K562 (cell line): ENCODE data around the gene ARHGEF1. TPM values are rescaled to one million over a fixed set of nuclear protein-coding genes. Genes with fewer than 3 reads are reported as not detected.

Experiments
- BACH1 ChIP-seq: fragments of 200-800 bp; sonication (Bioruptor generic); IDR thresholded peaks from 2 replicates; pipeline ENCODE4 v1.6.1; 2016; ENCODE audit warnings: missing genetic modification characterization, missing compliant biosample characterization
- DNMT1 ChIP-seq: fragments of 450-650 bp; IDR thresholded peaks from 2 replicates; pipeline ENCODE4 v1.6.1; 2016; ENCODE audit warnings: antibody characterized with exemption, mild to moderate bottlenecking
- KDM2B ChIP-seq: fragments of 250-450 bp; sonication (Bioruptor Pico); IDR thresholded peaks from 2 replicates; pipeline ENCODE4 v1.8.0; 2021; ENCODE audit warnings: mild to moderate bottlenecking, moderate library complexity
- POLR3G ChIP-seq: IDR thresholded peaks from 2 replicates; pipeline ENCODE4 v1.6.1; 2011; ENCODE audit not compliant: insufficient read length, insufficient replicate concordance; ENCODE audit errors: extremely low read depth
- RUNX1 ChIP-seq: sonication (generic); IDR thresholded peaks from 2 replicates; pipeline ENCODE4 v1.6.1; 2016; ENCODE audit warnings: antibody characterized with exemption, low read depth
- SLC30A9 ChIP-seq: fragments of 250-450 bp; sonication (Bioruptor Pico); IDR thresholded peaks from 2 replicates; pipeline ENCODE4 v1.8.0; 2022; ENCODE audit warnings: mild to moderate bottlenecking, moderate library complexity
- U2AF2 ChIP-seq: fragments of 200-400 bp; formaldehyde crosslinking; optimal IDR thresholded peaks from 2 replicates; pipeline ENCODE3; 2017; ENCODE audit warnings: low read depth, mild to moderate bottlenecking, low read length
- ZNF778 ChIP-seq: fragments of 450-650 bp; formaldehyde crosslinking; IDR thresholded peaks from 2 replicates; pipeline ENCODE4 v1.4.0; 2020; ENCODE audit warnings: mild to moderate bottlenecking, moderate library complexity
- ZSCAN32 ChIP-seq: fragments of 450-650 bp; formaldehyde crosslinking; IDR thresholded peaks from 2 replicates; pipeline ENCODE4 v1.4.0; 2020; ENCODE audit warnings: mild to moderate bottlenecking, moderate library complexity
- polyA plus RNA-seq, 8 experiments: library from polyadenylated mRNA; depleted of rRNA in 4 of 8; stranded (reverse) in 5 of 8; unstranded in 3 of 8; fragments of >200 nt; fragmentation: Nextera tagmentation in 2 of 8; fragmentation: Illumina TruSeq in 1 of 8; extraction: Ambion mirVana in 2 of 8; extraction: Trizol in 1 of 8; gene quantifications; 2 replicates each; pipeline versions ENCODE4 v1.2.1 to v1.2.3, GENCODE V29; 2011 to 2014; ENCODE audit warnings: inconsistent platforms in 1 of 8, missing spikeins in 1 of 8
- total RNA-seq, 7 experiments: library from RNA; depleted of rRNA in 6 of 7; stranded (reverse); fragments of >200 nt in 6 of 7; fragmentation: Illumina TruSeq in 2 of 7; extraction: Trizol in 2 of 7; gene quantifications; 2 replicates each; pipeline versions ENCODE4 v1.2.1 to v1.2.3, GENCODE V29; 2011 to 2021; ENCODE audit warnings: low replicate concordance in 1 of 7
- TF ChIP-seq, protein P1 (sequence below): fragments of 250-450 bp; sonication (Bioruptor Pico); IDR thresholded peaks from 2 replicates; pipeline ENCODE4 v1.5.0; 2021
- TF ChIP-seq, protein P2 (sequence below): fragments of 250-450 bp; sonication (Bioruptor Pico); IDR thresholded peaks from 2 replicates; pipeline ENCODE4 v1.8.0; 2021; ENCODE audit warnings: borderline replicate concordance, mild to moderate bottlenecking, moderate library complexity; ENCODE audit not compliant: poor library complexity, severe bottlenecking
- TF ChIP-seq, protein P3 (sequence below): fragments of 450-650 bp; IDR thresholded peaks from 2 replicates; pipeline ENCODE4 v1.6.1; 2016; ENCODE audit warnings: antibody characterized with exemption
- TF ChIP-seq, protein P4 (sequence below): fragments of 250-450 bp; sonication (Bioruptor Pico); IDR thresholded peaks from 2 replicates; pipeline ENCODE4 v1.4.0; 2020
- TF ChIP-seq, protein P5 (sequence below): sonication (generic); formaldehyde crosslinking; IDR thresholded peaks from 2 replicates; pipeline ENCODE4 v1.8.1; 2023; ENCODE audit warnings: missing genetic modification reagents, mild to moderate bottlenecking, borderline replicate concordance

ARHGEF1 gene
- total and polyA plus RNA-seq, 9 of the 15 experiments (the other 6 are each of a cell fraction or from before 2014, with no cell fraction given): 1.9 to 149 (median 29.8) TPM

DNA sequence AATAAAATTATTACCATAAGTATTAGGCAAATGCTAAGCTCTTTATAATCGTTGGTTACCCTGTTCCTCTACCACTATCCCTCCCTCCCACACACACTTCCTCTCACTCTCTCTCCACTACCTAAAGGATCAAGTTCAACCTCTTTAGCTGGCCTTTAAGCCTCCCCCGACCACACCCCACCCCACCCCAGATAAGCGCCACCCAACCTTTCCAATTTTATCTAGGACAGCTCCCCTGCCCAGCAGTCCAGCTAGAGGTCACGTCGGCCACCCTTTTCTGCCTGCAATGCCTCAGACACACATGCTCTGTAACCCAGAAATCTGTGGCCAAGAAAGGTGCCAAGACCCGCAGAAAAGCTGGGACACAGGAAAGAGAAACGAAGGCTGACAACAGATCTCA is 39.6 kb upstream of the ARHGEF1 start (continued):
- TF ChIP-seq, protein P1, sequence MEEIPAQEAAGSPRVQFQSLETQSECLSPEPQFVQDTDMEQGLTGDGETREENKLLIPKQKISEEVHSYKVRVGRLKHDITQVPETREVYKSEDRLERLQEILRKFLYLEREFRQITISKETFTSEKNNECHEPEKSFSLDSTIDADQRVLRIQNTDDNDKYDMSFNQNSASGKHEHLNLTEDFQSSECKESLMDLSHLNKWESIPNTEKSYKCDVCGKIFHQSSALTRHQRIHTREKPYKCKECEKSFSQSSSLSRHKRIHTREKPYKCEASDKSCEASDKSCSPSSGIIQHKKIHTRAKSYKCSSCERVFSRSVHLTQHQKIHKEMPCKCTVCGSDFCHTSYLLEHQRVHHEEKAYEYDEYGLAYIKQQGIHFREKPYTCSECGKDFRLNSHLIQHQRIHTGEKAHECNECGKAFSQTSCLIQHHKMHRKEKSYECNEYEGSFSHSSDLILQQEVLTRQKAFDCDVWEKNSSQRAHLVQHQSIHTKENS (CRISPR knock-in tag): no peak
- TF ChIP-seq U2AF2: no peak
- TF ChIP-seq POLR3G: no peak
- TF ChIP-seq, protein P2, sequence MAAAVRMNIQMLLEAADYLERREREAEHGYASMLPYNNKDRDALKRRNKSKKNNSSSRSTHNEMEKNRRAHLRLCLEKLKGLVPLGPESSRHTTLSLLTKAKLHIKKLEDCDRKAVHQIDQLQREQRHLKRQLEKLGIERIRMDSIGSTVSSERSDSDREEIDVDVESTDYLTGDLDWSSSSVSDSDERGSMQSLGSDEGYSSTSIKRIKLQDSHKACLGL (CRISPR knock-in tag): no peak
- TF ChIP-seq, protein P3, sequence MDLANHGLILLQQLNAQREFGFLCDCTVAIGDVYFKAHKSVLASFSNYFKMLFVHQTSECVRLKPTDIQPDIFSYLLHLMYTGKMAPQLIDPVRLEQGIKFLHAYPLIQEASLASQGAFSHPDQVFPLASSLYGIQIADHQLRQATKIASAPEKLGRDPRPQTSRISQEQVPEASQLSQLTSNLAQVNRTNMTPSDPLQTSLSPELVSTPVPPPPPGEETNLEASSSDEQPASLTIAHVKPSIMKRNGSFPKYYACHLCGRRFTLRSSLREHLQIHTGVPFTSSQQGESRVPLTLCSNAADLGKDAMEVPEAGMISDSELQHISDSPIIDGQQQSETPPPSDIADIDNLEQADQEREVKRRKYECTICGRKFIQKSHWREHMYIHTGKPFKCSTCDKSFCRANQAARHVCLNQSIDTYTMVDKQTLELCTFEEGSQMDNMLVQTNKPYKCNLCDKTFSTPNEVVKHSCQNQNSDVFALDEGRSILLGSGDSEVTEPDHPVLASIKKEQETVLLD: no peak
- no peak for TF ChIP-seq ZNF778 (CRISPR knock-in tag)
- TF ChIP-seq DNMT1: no peak
- no peak for TF ChIP-seq ZSCAN32 (CRISPR knock-in tag)
- TF ChIP-seq, protein P4, sequence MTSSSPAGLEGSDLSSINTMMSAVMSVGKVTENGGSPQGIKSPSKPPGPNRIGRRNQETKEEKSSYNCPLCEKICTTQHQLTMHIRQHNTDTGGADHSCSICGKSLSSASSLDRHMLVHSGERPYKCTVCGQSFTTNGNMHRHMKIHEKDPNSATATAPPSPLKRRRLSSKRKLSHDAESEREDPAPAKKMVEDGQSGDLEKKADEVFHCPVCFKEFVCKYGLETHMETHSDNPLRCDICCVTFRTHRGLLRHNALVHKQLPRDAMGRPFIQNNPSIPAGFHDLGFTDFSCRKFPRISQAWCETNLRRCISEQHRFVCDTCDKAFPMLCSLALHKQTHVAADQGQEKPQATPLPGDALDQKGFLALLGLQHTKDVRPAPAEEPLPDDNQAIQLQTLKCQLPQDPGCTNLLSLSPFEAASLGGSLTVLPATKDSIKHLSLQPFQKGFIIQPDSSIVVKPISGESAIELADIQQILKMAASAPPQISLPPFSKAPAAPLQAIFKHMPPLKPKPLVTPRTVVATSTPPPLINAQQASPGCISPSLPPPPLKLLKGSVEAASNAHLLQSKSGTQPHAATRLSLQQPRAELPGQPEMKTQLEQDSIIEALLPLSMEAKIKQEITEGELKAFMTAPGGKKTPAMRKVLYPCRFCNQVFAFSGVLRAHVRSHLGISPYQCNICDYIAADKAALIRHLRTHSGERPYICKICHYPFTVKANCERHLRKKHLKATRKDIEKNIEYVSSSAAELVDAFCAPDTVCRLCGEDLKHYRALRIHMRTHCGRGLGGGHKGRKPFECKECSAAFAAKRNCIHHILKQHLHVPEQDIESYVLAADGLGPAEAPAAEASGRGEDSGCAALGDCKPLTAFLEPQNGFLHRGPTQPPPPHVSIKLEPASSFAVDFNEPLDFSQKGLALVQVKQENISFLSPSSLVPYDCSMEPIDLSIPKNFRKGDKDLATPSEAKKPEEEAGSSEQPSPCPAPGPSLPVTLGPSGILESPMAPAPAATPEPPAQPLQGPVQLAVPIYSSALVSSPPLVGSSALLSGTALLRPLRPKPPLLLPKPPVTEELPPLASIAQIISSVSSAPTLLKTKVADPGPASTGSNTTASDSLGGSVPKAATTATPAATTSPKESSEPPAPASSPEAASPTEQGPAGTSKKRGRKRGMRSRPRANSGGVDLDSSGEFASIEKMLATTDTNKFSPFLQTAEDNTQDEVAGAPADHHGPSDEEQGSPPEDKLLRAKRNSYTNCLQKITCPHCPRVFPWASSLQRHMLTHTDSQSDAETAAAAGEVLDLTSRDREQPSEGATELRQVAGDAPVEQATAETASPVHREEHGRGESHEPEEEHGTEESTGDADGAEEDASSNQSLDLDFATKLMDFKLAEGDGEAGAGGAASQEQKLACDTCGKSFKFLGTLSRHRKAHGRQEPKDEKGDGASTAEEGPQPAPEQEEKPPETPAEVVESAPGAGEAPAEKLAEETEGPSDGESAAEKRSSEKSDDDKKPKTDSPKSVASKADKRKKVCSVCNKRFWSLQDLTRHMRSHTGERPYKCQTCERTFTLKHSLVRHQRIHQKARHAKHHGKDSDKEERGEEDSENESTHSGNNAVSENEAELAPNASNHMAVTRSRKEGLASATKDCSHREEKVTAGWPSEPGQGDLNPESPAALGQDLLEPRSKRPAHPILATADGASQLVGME (CRISPR knock-in tag): no peak
- no peak for TF ChIP-seq KDM2B
- no peak for TF ChIP-seq BACH1 (tag)
- no peak for TF ChIP-seq RUNX1
- no peak for TF ChIP-seq SLC30A9 (CRISPR knock-in tag)
- TF ChIP-seq, protein P5, sequence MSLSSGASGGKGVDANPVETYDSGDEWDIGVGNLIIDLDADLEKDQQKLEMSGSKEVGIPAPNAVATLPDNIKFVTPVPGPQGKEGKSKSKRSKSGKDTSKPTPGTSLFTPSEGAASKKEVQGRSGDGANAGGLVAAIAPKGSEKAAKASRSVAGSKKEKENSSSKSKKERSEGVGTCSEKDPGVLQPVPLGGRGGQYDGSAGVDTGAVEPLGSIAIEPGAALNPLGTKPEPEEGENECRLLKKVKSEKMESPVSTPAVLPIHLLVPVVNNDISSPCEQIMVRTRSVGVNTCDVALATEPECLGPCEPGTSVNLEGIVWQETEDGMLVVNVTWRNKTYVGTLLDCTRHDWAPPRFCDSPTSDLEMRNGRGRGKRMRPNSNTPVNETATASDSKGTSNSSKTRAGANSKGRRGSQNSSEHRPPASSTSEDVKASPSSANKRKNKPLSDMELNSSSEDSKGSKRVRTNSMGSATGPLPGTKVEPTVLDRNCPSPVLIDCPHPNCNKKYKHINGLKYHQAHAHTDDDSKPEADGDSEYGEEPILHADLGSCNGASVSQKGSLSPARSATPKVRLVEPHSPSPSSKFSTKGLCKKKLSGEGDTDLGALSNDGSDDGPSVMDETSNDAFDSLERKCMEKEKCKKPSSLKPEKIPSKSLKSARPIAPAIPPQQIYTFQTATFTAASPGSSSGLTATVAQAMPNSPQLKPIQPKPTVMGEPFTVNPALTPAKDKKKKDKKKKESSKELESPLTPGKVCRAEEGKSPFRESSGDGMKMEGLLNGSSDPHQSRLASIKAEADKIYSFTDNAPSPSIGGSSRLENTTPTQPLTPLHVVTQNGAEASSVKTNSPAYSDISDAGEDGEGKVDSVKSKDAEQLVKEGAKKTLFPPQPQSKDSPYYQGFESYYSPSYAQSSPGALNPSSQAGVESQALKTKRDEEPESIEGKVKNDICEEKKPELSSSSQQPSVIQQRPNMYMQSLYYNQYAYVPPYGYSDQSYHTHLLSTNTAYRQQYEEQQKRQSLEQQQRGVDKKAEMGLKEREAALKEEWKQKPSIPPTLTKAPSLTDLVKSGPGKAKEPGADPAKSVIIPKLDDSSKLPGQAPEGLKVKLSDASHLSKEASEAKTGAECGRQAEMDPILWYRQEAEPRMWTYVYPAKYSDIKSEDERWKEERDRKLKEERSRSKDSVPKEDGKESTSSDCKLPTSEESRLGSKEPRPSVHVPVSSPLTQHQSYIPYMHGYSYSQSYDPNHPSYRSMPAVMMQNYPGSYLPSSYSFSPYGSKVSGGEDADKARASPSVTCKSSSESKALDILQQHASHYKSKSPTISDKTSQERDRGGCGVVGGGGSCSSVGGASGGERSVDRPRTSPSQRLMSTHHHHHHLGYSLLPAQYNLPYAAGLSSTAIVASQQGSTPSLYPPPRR (CRISPR knock-in tag): no peak
